Upper lobe of left lung (tissue), 4 donors: ENCODE results near the gene SPAG16.

Experiments used
- EP300 ChIP-seq, 4 donors: sonication (generic); formaldehyde crosslinking; IDR thresholded peaks; one replicate each; pipeline ENCODE4 v1.5.1; 2017; ENCODE audit warnings: antibody characterized with exemption in 4 of 4, control low read depth in 2 of 4
- POLR2A ChIP-seq, 4 donors: fragments of 450-650 bp; IDR thresholded peaks; one replicate each; pipeline ENCODE4 v1.5.1; 2016 to 2017; ENCODE audit warnings: antibody characterized with exemption in 4 of 4, mild to moderate bottlenecking in 2 of 4
- POLR2AphosphoS5 ChIP-seq, 2 donors: sonication (generic); formaldehyde crosslinking; IDR thresholded peaks; one replicate each; pipeline ENCODE4 v1.5.1; 2017; ENCODE audit warnings: antibody characterized with exemption in 2 of 2
- TF ChIP-seq, protein P1 (sequence below), 6 experiments: fragments of 450-650 bp in 4 of 6; fragments of 200-600 bp in 2 of 6; sonication (generic) in 2 of 6; IDR thresholded peaks; one replicate each; pipeline ENCODE4 v1.5.1; 2016 to 2019; ENCODE audit warnings: antibody characterized with exemption in 6 of 6

DNA sequence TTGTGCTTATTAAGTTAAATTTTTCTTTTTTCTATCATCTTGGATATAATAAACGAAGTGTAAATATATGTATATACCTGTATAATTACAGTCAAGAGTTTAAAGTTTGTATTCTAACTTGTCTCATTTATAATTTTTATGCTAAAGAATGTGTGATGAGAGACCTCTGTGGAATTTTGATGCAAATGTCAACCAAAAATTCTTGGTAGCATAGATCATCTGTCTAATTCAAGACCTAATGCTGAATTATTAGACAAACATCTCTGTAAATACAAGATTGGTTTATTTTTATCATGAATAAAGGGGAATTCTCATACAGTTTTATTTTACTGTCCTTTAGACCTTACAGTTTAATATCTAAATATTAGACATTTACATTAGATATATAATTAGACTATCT is 977.4 kb downstream of the SPAG16 start:
- no peak for TF ChIP-seq POLR2A (IDR thresholded peaks at IDR 0.05)
- TF ChIP-seq, protein P1, sequence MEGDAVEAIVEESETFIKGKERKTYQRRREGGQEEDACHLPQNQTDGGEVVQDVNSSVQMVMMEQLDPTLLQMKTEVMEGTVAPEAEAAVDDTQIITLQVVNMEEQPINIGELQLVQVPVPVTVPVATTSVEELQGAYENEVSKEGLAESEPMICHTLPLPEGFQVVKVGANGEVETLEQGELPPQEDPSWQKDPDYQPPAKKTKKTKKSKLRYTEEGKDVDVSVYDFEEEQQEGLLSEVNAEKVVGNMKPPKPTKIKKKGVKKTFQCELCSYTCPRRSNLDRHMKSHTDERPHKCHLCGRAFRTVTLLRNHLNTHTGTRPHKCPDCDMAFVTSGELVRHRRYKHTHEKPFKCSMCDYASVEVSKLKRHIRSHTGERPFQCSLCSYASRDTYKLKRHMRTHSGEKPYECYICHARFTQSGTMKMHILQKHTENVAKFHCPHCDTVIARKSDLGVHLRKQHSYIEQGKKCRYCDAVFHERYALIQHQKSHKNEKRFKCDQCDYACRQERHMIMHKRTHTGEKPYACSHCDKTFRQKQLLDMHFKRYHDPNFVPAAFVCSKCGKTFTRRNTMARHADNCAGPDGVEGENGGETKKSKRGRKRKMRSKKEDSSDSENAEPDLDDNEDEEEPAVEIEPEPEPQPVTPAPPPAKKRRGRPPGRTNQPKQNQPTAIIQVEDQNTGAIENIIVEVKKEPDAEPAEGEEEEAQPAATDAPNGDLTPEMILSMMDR (IDR thresholded peaks at IDR 0.05), result no peak
- TF ChIP-seq POLR2AphosphoS5 (IDR thresholded peaks at IDR 0.05), result no peak
- no peak for TF ChIP-seq EP300 (IDR thresholded peaks at IDR 0.05)
